Neural progenitor cell (in vitro differentiated cells): ENCODE results near the gene OR6J1. TPM values are rescaled to one million over a fixed set of nuclear protein-coding genes. Genes with fewer than 3 reads are reported as not detected.

Experiments used
- DNase-seq: peaks from one replicate; pipeline ENCODE4 v3.0.0-alpha.2; 2016; ENCODE audit warnings: low spot score
- H2AFZ ChIP-seq: fragments of 200-600 bp; sonication (generic); replicated peaks from 2 replicates; pipeline ENCODE4 v1.6.1; 2016; ENCODE audit warnings: antibody characterized with exemption
- H3F3A ChIP-seq: fragments of 200-600 bp; sonication (generic); 2 replicates; pipeline ENCODE4 v1.6.1; 2016; ENCODE audit warnings: antibody characterized with exemption, low read depth
- H3K27ac ChIP-seq: fragments of 200-600 bp; sonication (generic); 2 replicates; pipeline ENCODE4 v1.5.1; 2016; ENCODE audit warnings: mild to moderate bottlenecking
- H3K27me3 ChIP-seq: fragments of 200-600 bp; sonication (generic); 2 replicates; pipeline ENCODE4 v1.6.1; 2016; ENCODE audit warnings: mild to moderate bottlenecking, moderate library complexity
- H3K36me3 ChIP-seq: fragments of 200-600 bp; sonication (generic); 2 replicates; pipeline ENCODE4 v1.5.1; 2016
- H3K4me1 ChIP-seq: fragments of 200-600 bp; sonication (generic); 2 replicates; pipeline ENCODE4 v1.6.1; 2016; ENCODE audit warnings: mixed run types
- H3K4me2 ChIP-seq: fragments of 200-600 bp; sonication (generic); 2 replicates; pipeline ENCODE4 v1.6.1; 2016
- H3K4me3 ChIP-seq: fragments of 200-600 bp; sonication (generic); 2 replicates; pipeline ENCODE4 v1.5.1; 2016
- H3K79me2 ChIP-seq: fragments of 200-600 bp; sonication (generic); 2 replicates; pipeline ENCODE4 v1.6.1; 2016; ENCODE audit warnings: low read depth
- H3K9ac ChIP-seq: fragments of 200-600 bp; sonication (generic); 2 replicates; pipeline ENCODE4 v1.6.1; 2016
- H3K9me3 ChIP-seq: fragments of 200-600 bp; sonication (generic); 2 replicates; pipeline ENCODE4 v1.5.1; 2016; ENCODE audit warnings: low read depth
- H4K20me1 ChIP-seq: fragments of 200-600 bp; sonication (generic); 2 replicates; pipeline ENCODE4 v1.6.1; 2016; ENCODE audit warnings: low read depth
- H3K27ac Mint-ChIP-seq: 3 replicates; pipeline ENCODE4 v1.8.0; 2021; ENCODE audit warnings: mixed read lengths
- H3K27me3 Mint-ChIP-seq: 2 replicates; pipeline ENCODE4 v1.8.0; 2022; ENCODE audit warnings: low read depth, mild to moderate bottlenecking, inconsistent platforms, moderate library complexity, mixed read lengths; ENCODE audit not compliant: insufficient read depth
- H3K36me3 Mint-ChIP-seq: 3 replicates; pipeline ENCODE4 v1.8.0; 2021; ENCODE audit warnings: mixed read lengths
- H3K4me1 Mint-ChIP-seq: 3 replicates; pipeline ENCODE4 v1.8.0; 2021; ENCODE audit warnings: mixed read lengths
- H3K4me3 Mint-ChIP-seq: 3 replicates; pipeline ENCODE4 v1.8.0; 2021; ENCODE audit warnings: mild to moderate bottlenecking, moderate library complexity, mixed read lengths
- H3K9me3 Mint-ChIP-seq: 3 replicates; pipeline ENCODE4 v1.8.0; 2020; ENCODE audit warnings: mixed read lengths
- EZH2 ChIP-seq: fragments of 200-600 bp; sonication (generic); IDR thresholded peaks from 2 replicates; pipeline ENCODE4 v1.6.1; 2017; ENCODE audit warnings: antibody characterized with exemption, mild to moderate bottlenecking, moderate library complexity
- EZH2phosphoT487 ChIP-seq: fragments of 200-600 bp; sonication (generic); IDR thresholded peaks from 2 replicates; pipeline ENCODE4 v1.6.1; 2017; ENCODE audit warnings: antibody characterized with exemption
- total RNA-seq: library from RNA; depleted of rRNA; stranded (reverse); fragments of >200 nt; gene quantifications from 2 replicates; pipeline ENCODE4 v1.2.3, GENCODE V29; 2015; ENCODE audit warnings: low replicate concordance
- TF ChIP-seq, protein P1 (sequence below): fragments of 200-600 bp; sonication (generic); IDR thresholded peaks from 2 replicates; pipeline ENCODE4 v1.5.1; 2017; ENCODE audit warnings: antibody characterized with exemption, mild to moderate bottlenecking

OR6J1 gene
- total RNA-seq, 1 donor from 2014 or later = not detected

DNA sequence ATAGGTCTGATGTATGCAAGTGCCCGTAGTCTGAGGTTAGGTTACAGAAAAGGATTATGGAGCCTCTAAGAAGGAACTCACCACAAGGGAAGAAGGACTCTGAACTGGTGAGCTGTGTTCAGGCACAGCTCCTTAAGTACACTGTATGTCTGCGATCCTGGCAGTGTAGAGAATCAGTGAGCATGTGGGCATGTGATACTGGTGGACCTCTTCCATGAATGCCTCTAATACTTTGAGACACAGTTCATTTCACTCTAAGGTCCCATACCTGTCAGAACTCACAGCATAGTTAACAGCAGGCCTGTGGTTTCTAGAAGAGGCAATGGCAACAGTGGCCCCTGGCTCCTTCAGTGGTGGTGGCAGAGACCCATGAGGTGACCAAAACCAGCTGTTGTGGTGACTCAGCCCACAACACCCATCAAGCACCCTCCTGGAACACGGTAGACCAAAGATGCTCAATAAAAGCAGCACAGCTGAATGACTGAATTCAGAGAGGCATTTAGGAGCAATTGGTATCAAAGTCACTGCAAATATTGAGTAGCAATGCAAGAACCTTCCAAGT lies 6.9 kb upstream of the OR6J1 start:
- no peaks in the 10 kb centered on the region for H3K27me3 ChIP-seq
- H3K4me1 Mint-ChIP-seq = no peaks in the 10 kb centered on the region
- H3F3A ChIP-seq = no peaks in the 10 kb centered on the region
- no peaks in the 10 kb centered on the region for H3K9me3 Mint-ChIP-seq
- no peaks in the 10 kb centered on the region for H3K36me3 Mint-ChIP-seq
- TF ChIP-seq EZH2phosphoT487 = no peak
- TF ChIP-seq EZH2 = no peak
- TF ChIP-seq, protein P1, sequence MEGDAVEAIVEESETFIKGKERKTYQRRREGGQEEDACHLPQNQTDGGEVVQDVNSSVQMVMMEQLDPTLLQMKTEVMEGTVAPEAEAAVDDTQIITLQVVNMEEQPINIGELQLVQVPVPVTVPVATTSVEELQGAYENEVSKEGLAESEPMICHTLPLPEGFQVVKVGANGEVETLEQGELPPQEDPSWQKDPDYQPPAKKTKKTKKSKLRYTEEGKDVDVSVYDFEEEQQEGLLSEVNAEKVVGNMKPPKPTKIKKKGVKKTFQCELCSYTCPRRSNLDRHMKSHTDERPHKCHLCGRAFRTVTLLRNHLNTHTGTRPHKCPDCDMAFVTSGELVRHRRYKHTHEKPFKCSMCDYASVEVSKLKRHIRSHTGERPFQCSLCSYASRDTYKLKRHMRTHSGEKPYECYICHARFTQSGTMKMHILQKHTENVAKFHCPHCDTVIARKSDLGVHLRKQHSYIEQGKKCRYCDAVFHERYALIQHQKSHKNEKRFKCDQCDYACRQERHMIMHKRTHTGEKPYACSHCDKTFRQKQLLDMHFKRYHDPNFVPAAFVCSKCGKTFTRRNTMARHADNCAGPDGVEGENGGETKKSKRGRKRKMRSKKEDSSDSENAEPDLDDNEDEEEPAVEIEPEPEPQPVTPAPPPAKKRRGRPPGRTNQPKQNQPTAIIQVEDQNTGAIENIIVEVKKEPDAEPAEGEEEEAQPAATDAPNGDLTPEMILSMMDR = no peak
- H3K36me3 ChIP-seq = no peaks in the 10 kb centered on the region
- H3K4me3 ChIP-seq = no peak overlapping the region
- H3K27me3 Mint-ChIP-seq = peaks cover 2% of the 10 kb centered on the region
- H3K9ac ChIP-seq = no peak overlapping the region
- no peak for DNase-seq
- H3K27ac ChIP-seq = no peak overlapping the region
- H3K27ac Mint-ChIP-seq = no peak overlapping the region
- no peak overlapping the region for H3K4me2 ChIP-seq
- H3K4me3 Mint-ChIP-seq = no peak overlapping the region
- H3K4me1 ChIP-seq = no peaks in the 10 kb centered on the region
- H2AFZ ChIP-seq = no peak overlapping the region
- H3K79me2 ChIP-seq = no peaks in the 10 kb centered on the region
- H4K20me1 ChIP-seq = no peaks in the 10 kb centered on the region
- H3K9me3 ChIP-seq = no peaks in the 10 kb centered on the region

DNA sequence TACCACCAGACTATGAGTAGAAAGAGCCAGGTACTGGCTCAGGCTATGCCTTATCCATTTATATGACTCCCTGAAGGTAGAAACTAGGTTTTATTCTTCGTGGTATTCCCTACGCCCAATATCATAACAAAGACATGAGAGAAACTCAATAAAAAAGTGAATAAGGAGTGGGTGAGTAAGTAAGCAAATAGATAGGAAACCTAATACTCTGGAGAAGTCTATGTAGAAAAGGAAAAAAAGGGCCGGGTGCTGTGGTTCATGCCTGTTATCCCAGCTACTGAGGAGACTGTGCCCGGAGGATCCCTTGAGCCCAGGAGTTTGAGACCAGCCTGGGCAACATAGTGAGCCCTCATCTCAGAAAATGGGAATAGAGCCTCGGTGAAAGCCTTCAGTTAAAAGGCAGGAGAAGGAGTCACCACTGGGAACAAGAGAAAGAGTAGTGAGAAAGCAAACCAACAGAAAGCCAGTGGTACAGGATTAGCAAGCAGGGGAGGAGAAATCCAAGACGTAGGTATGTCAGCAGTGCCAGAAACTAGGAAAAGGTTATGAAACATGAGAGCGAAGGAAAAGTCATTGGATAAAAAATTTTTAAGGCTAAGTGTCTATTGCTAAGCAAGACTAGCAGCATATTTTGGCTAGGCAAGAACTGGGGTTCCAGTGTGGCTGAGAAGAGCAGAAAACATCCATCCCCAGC lies 6.0 kb upstream of the OR6J1 start:
- H3K9me3 Mint-ChIP-seq = no peaks in the 10 kb centered on the region
- TF ChIP-seq EZH2 = no peak
- TF ChIP-seq, protein P1 = no peak
- no peak for TF ChIP-seq EZH2phosphoT487
- H3K4me1 Mint-ChIP-seq = no peaks in the 10 kb centered on the region
- H3K9me3 ChIP-seq = no peaks in the 10 kb centered on the region
- no peaks in the 10 kb centered on the region for H3F3A ChIP-seq
- H3K9ac ChIP-seq = no peak overlapping the region
- H3K27me3 ChIP-seq = no peaks in the 10 kb centered on the region
- no peaks in the 10 kb centered on the region for H3K79me2 ChIP-seq
- H3K4me2 ChIP-seq = no peak overlapping the region
- no peak overlapping the region for H3K27ac ChIP-seq
- H3K36me3 ChIP-seq = no peaks in the 10 kb centered on the region
- no peak overlapping the region for H3K4me3 ChIP-seq
- no peaks in the 10 kb centered on the region for H3K4me1 ChIP-seq
- no peaks in the 10 kb centered on the region for H4K20me1 ChIP-seq
- H3K4me3 Mint-ChIP-seq = no peak overlapping the region
- no peaks in the 10 kb centered on the region for H3K36me3 Mint-ChIP-seq
- H2AFZ ChIP-seq = no peak overlapping the region
- DNase-seq = no peak
- H3K27me3 Mint-ChIP-seq = peaks cover 2% of the 10 kb centered on the region
- H3K27ac Mint-ChIP-seq = no peak overlapping the region

DNA sequence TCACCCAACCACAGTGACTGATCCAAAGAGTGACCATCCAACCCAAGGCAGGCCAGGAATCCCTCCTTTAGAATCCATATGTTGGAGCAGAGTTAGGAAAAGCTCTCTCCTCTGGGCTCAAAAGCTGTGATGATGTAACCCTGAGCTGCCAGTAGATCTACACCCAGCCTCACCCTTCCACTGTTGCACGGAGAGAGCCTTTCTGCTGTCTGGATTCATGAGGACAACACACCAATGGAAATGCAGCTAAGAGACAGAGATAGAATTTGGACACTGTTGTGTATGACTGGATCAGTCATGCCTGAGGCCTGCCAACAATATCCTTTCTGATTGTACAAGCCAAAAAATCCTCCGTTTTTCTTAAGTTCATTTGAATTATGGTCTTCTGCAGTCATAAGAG lies 4.4 kb upstream of the OR6J1 start:
- Histone ChIP-seq H3K27ac (no peak overlapping the region), H3K79me2 (no peaks in the 10 kb centered on the region), H3K4me3 (no peak overlapping the region), H3K9me3 (no peaks in the 10 kb centered on the region), H3K27me3 (no peaks in the 10 kb centered on the region), H3K36me3 (no peaks in the 10 kb centered on the region), H3K9ac (no peak overlapping the region), H3F3A (no peaks in the 10 kb centered on the region), H3K4me1 (no peaks in the 10 kb centered on the region), H2AFZ (no peak overlapping the region), H4K20me1 (no peaks in the 10 kb centered on the region), H3K4me2 (no peak overlapping the region)
- H3K27me3 Mint-ChIP-seq = no peaks in the 10 kb centered on the region
- H3K27ac Mint-ChIP-seq = no peak overlapping the region
- no peak for DNase-seq
- no peaks in the 10 kb centered on the region for H3K36me3 Mint-ChIP-seq
- no peaks in the 10 kb centered on the region for H3K4me1 Mint-ChIP-seq
- TF ChIP-seq EZH2phosphoT487 (no peak), EZH2 (no peak)
- TF ChIP-seq, protein P1 = no peak
- no peak overlapping the region for H3K4me3 Mint-ChIP-seq
- no peaks in the 10 kb centered on the region for H3K9me3 Mint-ChIP-seq
